Activated T-helper 2 cell treated with anti-CD3 and anti-CD28 coated beads, Interferon-gamma antibody, Interleukin-2, Interleukin-4, amounts not matched to agents 10 μg/mL and 5 μg/mL and 100 μg/mL, durations not matched to agents 14 hours and 24 hours and 36 hours (primary cell): Measurements from ENCODE around the gene LRP2BP. TPM values are rescaled to one million over a fixed set of nuclear protein-coding genes. Genes with fewer than 3 reads are reported as not detected.

Source experiments
- DNase-seq: peaks from one replicate; pipeline ENCODE4 v3.0.0; 2021; ENCODE audit warnings: low spot score
- H3K27ac Mint-ChIP-seq: one replicate; pipeline ENCODE4 v1.8.0; 2021; ENCODE audit warnings: mixed read lengths
- H3K27me3 Mint-ChIP-seq: one replicate; pipeline ENCODE4 v1.8.0; 2021; ENCODE audit warnings: low read depth, mixed read lengths
- H3K36me3 Mint-ChIP-seq: one replicate; pipeline ENCODE4 v1.8.0; 2021; ENCODE audit warnings: low read depth, mixed read lengths
- H3K4me1 Mint-ChIP-seq: one replicate; pipeline ENCODE4 v1.8.0; 2021; ENCODE audit warnings: low read depth, mixed read lengths
- H3K4me3 Mint-ChIP-seq: one replicate; pipeline ENCODE4 v1.8.0; 2021; ENCODE audit warnings: low read depth, mild to moderate bottlenecking, moderate library complexity, mixed read lengths
- H3K9me3 Mint-ChIP-seq: one replicate; pipeline ENCODE4 v1.8.0; 2021; ENCODE audit warnings: mixed read lengths
- intact Hi-C: fragments of 100-400 bp; cut with micrococcal nuclease; formaldehyde crosslinking; loops from one replicate; pipeline ENCODE4 v1.15.1; 2023
- total RNA-seq: library from RNA; stranded (reverse); gene quantifications from 2 replicates; pipeline ENCODE4 v1.2.3, GENCODE V29; 2022

Gene LRP2BP
- total RNA-seq, 1 donor from 2014 or later = 0.55 TPM

DNA sequence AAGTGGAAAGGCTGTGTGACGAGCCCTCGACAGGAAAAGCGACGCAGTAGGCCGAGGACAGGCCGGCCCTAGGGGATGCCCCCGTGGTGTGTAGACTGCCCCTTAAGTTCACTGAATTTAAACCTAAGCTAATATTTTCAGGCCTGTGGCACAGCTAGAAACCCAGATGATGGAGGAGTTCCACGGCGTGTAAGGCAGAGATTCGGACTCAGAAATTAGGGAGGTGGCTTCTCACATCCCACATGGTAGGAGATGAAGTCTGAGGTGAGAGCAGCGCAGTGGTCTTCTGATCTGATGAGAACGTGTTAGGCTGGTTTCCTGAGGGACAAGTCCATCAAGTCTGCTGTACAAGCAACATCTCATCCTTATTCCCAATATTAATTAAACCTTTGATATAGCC, 7.8 kb downstream of the LRP2BP start:
- no peaks in the 10 kb centered on the region for H3K27me3 Mint-ChIP-seq
- no peaks in the 10 kb centered on the region for H3K36me3 Mint-ChIP-seq
- intact Hi-C loops = no loop called here
- no peak overlapping the region for H3K27ac Mint-ChIP-seq
- peaks cover 17% of the 10 kb centered on the region for H3K4me1 Mint-ChIP-seq
- no peaks in the 10 kb centered on the region for H3K9me3 Mint-ChIP-seq
- H3K4me3 Mint-ChIP-seq = no peak overlapping the region
- DNase-seq = no peak

DNA sequence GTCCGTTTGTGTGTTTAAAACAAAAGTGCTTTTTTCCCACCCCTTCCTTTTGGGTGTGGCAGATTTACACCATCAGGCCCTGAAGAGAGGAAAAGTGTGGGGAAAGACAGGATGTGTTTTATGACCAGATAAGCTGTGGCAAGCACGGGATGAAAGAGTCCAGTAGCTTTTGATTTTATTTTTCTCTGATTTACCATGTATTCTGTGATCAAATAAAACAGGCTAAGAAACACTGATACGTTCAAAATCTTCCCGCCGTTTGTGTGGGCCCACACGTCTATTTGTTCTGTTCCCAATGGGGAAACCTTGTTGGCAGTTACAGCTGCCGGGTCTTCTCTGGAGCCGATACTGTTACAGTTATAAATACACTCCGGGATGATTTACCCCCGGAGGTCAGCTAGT, 10.8 kb downstream of the LRP2BP start:
- peaks cover 7% of the 10 kb centered on the region for H3K9me3 Mint-ChIP-seq
- no peak for DNase-seq
- H3K36me3 Mint-ChIP-seq = peaks cover 8% of the 10 kb centered on the region
- no peak overlapping the region for H3K27ac Mint-ChIP-seq
- no peak overlapping the region for H3K4me3 Mint-ChIP-seq
- H3K4me1 Mint-ChIP-seq = peaks cover 14% of the 10 kb centered on the region
- intact Hi-C loops = no loop called here
- no peaks in the 10 kb centered on the region for H3K27me3 Mint-ChIP-seq

DNA sequence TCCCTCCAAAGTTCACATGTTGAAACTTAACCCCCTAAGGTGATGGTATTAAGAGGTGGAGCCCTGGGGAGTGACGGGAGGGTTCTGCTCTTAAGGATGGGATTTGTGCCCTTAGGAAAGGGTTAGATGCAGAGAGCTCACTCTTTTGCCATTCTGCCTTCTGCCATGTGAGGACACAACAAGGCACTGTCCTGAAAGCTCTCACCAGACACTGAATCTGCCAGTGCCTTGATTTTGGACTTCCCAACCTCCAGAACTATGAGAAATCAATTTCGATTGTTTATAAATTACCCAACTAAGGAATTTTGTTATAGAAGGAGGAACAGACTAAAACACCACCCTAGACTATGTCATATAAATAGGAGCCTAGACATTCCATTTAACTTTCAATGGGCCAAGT, 11.7 kb downstream of the LRP2BP start:
- Mint-ChIP-seq H3K27me3 (no peaks in the 10 kb centered on the region), H3K9me3 (peaks cover 7% of the 10 kb centered on the region), H3K4me1 (peaks cover 14% of the 10 kb centered on the region), H3K27ac (no peak overlapping the region), H3K4me3 (no peak overlapping the region), H3K36me3 (peaks cover 8% of the 10 kb centered on the region)
- intact Hi-C loops = no loop called here
- DNase-seq = no peak

- no peak overlapping the region for H3K27ac Mint-ChIP-seq
- intact Hi-C loops = no loop called here
- peaks cover 8% of the 10 kb centered on the region for H3K36me3 Mint-ChIP-seq
- peaks cover 14% of the 10 kb centered on the region for H3K4me1 Mint-ChIP-seq
- no peaks in the 10 kb centered on the region for H3K27me3 Mint-ChIP-seq
- H3K4me3 Mint-ChIP-seq = no peak overlapping the region
- DNase-seq = no peak
- peaks cover 7% of the 10 kb centered on the region for H3K9me3 Mint-ChIP-seq
Measured at GRCh38 chr4:185383451-185383850, 12.3 kb downstream of the LRP2BP start.

DNA sequence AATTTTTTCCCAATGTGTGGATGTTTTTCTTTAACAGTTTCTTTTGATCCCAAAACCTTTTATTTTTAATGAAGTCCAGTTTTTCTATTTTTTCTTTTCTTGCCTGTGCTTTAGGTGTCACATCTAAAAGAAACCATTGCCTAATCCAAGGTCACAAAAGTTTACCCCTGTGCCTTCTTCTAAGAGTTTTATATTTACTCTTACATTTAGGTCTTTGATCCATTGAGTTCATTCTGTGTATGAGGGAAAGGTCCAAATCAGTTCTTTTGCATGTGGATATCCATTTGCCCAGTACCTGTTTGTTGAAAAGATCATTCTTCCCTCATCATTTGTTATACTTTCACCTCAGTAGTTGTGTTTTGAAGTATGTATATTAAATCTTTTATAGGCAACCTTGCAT, 13.0 kb downstream of the LRP2BP start:
- H3K4me3 Mint-ChIP-seq = no peak overlapping the region
- no peak overlapping the region for H3K27ac Mint-ChIP-seq
- peaks cover 7% of the 10 kb centered on the region for H3K9me3 Mint-ChIP-seq
- peaks cover 14% of the 10 kb centered on the region for H3K4me1 Mint-ChIP-seq
- H3K36me3 Mint-ChIP-seq = peaks cover 8% of the 10 kb centered on the region
- no peaks in the 10 kb centered on the region for H3K27me3 Mint-ChIP-seq
- intact Hi-C loops = no loop called here
- DNase-seq = no peak

DNA sequence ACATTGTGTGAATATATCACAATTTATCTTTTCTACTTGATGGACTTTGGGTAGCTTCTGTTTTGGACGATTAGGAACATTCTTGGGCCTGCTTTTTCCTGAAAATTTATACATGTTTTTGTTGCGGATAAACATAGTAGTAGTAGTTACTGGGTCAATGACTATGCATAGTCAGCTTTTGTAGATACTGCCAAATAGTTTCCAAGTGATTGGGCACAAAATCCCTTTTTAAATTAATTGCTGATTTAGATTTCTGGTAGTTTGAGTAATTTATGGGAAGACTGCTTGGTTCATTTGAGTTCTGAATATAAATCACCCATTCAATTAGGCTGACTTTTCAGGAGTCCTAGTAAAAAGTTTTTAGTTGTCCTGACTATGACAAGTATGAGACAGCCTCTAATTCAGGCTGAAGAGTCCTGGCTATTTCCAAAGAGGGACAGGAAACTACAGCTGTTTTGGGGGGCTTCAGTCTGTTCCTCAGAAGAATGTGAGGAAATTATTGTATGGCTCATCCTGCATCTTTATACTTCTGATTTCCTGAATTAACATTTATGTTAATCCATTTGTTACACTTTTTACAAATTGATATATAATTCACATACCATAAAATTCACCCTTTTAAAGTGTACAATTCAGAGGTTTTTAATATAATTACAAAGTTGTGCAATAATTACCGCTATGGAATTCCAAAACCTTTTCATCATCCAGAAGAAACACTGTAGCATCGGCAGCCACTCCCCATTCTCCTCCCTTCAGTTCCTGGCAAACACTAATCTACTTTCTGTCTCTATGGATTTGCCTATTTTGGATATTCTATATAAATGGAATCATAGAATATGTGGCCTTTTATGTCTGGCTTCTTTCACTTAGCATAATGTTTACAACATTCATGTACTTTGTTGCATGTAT, 14.2 kb downstream of the LRP2BP start:
- no peak overlapping the region for H3K27ac Mint-ChIP-seq

GRCh38 chr4:185380320-185380719, 15.4 kb downstream of the LRP2BP start:
- Mint-ChIP-seq H3K36me3 (peaks cover 8% of the 10 kb centered on the region), H3K27me3 (no peaks in the 10 kb centered on the region), H3K4me3 (no peak overlapping the region), H3K27ac (no peak overlapping the region), H3K9me3 (peaks cover 7% of the 10 kb centered on the region), H3K4me1 (peaks cover 10% of the 10 kb centered on the region)
- no peak for DNase-seq
- intact Hi-C loops = no loop called here

More for the DNA sequence above, 14.2 kb downstream of the LRP2BP start:
- Mint-ChIP-seq H3K36me3 (peaks cover 8% of the 10 kb centered on the region), H3K4me1 (peaks cover 14% of the 10 kb centered on the region), H3K4me3 (no peak overlapping the region), H3K9me3 (peaks cover 7% of the 10 kb centered on the region), H3K27me3 (no peaks in the 10 kb centered on the region)
- DNase-seq = no peak
- intact Hi-C loops = no loop called here

DNA sequence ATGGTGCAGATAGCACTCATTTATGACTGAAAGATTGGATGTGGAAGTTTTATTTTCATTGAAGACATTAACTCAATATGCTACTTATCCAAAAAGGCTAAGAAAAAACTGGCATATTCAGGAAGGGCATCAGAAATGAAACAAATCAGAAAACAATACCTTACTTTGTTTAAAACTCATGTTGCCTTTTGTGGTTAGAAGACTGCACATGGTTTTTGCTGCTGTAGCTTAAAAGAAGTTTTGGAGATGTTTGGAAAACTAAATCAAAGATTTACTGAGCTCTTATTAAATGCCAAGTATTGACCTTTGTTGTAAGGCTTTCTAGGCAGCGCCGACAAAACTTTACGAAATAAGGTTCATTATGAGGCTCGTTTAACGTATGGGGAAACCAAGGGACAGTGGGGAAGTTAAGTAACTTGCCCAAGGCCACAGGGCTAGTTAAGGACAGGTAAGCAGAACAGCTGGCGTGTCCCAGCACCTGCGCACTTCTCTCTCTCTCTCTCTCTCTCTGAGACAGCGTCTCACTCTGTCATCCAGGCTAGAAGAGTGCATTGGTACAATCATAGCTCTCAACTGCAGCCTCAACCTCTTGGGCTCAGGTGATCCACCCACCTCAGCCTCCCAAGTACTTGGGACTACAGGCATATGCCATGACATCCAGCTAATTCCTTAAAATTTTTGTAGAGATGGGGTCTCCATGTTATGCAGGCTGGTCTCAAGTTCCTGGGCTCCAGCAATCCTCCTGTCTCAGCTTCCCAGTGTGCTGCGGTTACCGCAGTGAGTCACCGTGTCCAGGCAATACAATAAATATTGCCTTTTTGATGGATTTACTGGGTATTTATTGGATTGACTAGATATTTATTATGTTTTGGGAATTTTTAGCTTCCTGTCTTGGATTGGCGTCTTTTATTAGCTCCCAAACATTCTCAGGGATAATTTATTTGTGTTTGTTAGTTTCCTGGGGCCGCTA, 16.1 kb downstream of the LRP2BP start:
- no peak for DNase-seq
- intact Hi-C loops = no loop called here
- no peak overlapping the region for H3K4me3 Mint-ChIP-seq
- peaks cover 8% of the 10 kb centered on the region for H3K36me3 Mint-ChIP-seq
- peaks cover 4% of the 10 kb centered on the region for H3K4me1 Mint-ChIP-seq
- H3K27me3 Mint-ChIP-seq = no peaks in the 10 kb centered on the region
- no peak overlapping the region for H3K27ac Mint-ChIP-seq
- H3K9me3 Mint-ChIP-seq = peaks cover 7% of the 10 kb centered on the region

- Mint-ChIP-seq H3K27ac (no peak overlapping the region), H3K36me3 (peaks cover 8% of the 10 kb centered on the region), H3K9me3 (peaks cover 7% of the 10 kb centered on the region), H3K27me3 (no peaks in the 10 kb centered on the region), H3K4me1 (no peaks in the 10 kb centered on the region), H3K4me3 (no peak overlapping the region)
- DNase-seq = no peak
- intact Hi-C loops = no loop called here
Measured at GRCh38 chr4:185378264-185378663, 17.5 kb downstream of the LRP2BP start.

GRCh38 chr4:185374573-185374972, 21.2 kb downstream of the LRP2BP start:
- H3K9me3 Mint-ChIP-seq = no peaks in the 10 kb centered on the region
- no peak overlapping the region for H3K27ac Mint-ChIP-seq
- H3K4me3 Mint-ChIP-seq = no peak overlapping the region
- no peaks in the 10 kb centered on the region for H3K4me1 Mint-ChIP-seq
- DNase-seq = no peak
- intact Hi-C loops = no loop called here
- H3K36me3 Mint-ChIP-seq = no peaks in the 10 kb centered on the region
- no peaks in the 10 kb centered on the region for H3K27me3 Mint-ChIP-seq

DNA sequence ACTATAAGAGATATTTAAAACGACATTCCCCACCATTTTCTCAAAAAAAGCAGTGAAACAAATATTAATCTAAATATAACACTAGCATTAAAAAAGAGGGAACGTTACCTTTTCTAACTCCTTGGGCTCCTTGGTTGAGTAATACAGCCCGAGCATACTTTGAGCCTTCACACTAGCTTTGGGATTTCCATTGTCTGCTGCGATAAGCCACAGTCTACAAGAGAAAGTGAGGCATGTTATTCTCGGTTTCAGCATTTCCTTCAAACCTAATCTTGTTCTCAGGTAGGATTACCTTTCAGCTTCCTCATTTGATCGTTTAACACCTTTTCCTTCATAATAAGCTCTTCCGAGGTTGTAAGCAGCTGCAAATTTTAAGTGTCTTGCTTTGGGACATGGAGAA, 21.7 kb downstream of the LRP2BP start:
- no peaks in the 10 kb centered on the region for H3K4me1 Mint-ChIP-seq
- H3K4me3 Mint-ChIP-seq = no peak overlapping the region
- intact Hi-C loops = no loop called here
- DNase-seq = no peak
- H3K27me3 Mint-ChIP-seq = no peaks in the 10 kb centered on the region
- no peaks in the 10 kb centered on the region for H3K9me3 Mint-ChIP-seq
- no peak overlapping the region for H3K27ac Mint-ChIP-seq
- H3K36me3 Mint-ChIP-seq = no peaks in the 10 kb centered on the region

- Mint-ChIP-seq H3K4me1 (no peaks in the 10 kb centered on the region), H3K36me3 (no peaks in the 10 kb centered on the region), H3K9me3 (no peaks in the 10 kb centered on the region), H3K27ac (no peak overlapping the region), H3K4me3 (no peak overlapping the region), H3K27me3 (no peaks in the 10 kb centered on the region)
- no peak for DNase-seq
- intact Hi-C loops = no loop called here
Measured at GRCh38 chr4:185371702-185372101, 24.0 kb downstream of the LRP2BP start.
